H1 (cell line): ENCODE data around the gene LY6G6C. TPM values are rescaled to one million over a fixed set of nuclear protein-coding genes. Genes with fewer than 3 reads are reported as not detected.

Experiments used
- NANOG ChIP-seq: IDR thresholded peaks from 2 replicates; pipeline ENCODE4 v1.6.1; 2011; ENCODE audit warnings: low read length, low read depth, mild to moderate bottlenecking, inconsistent platforms; ENCODE audit not compliant: insufficient read depth, poor library complexity, severe bottlenecking
- SIN3A ChIP-seq, 2 experiments: IDR thresholded peaks in 1 of 2; conservative IDR thresholded peaks in 1 of 2; 2 replicates each; pipeline ENCODE4 v1.6.1; 2011 to 2012; ENCODE audit warnings: low read length in 2 of 2, improper control_type of control experiment in 1 of 2, low read depth in 1 of 2, mild to moderate bottlenecking in 1 of 2
- polyA plus RNA-seq, 7 experiments: library from polyadenylated mRNA; depleted of rRNA in 3 of 7; stranded (reverse) in 5 of 7; unstranded in 2 of 7; fragments of >200 nt in 5 of 7; fragments of 200-250 nt in 2 of 7; gene quantifications; 1 replicate in 5 of 7; 2 replicates in 1 of 7; 4 replicates in 1 of 7; pipeline versions ENCODE4 v1.2.1 to v1.2.3, GENCODE V29; 2011 to 2013; ENCODE audit warnings: missing spikeins in 2 of 7, mixed read lengths in 2 of 7
- total RNA-seq: library from RNA; stranded (reverse); fragmentation: NEBNext Ultra II Directional; extraction: Animal tissue kit (Norgen Biotek cat#: 25700); gene quantifications from 2 replicates; pipeline ENCODE4 v1.2.1, GENCODE V29; 2021

Gene LY6G6C
- total and polyA plus RNA-seq, 2 of the 8 experiments (the other 6 are each of a cell fraction or from before 2014, with no cell fraction given), result 0.23 TPM; not detected in 1

- TF ChIP-seq NANOG (no peak), SIN3A (conservative IDR thresholded peaks at IDR 0.05 in 1 of 2, IDR thresholded peaks at IDR 0.05 in 1 of 2; ENCODE audit: low read depth in 1 of 2, low read length in 2 of 2) (no peak)
Observed at GRCh38 chr6:31708224-31708623, 13.3 kb downstream of the LY6G6C start (continued).
